B cell (primary cell): Measurements from ENCODE around the gene TWF2. TPM values are rescaled to one million over a fixed set of nuclear protein-coding genes. Genes with fewer than 3 reads are reported as not detected.
"Not testable (repeated sequence)": the region's sequence is repeated elsewhere in the genome, so short reads cannot be mapped to it uniquely, and the experiment has no call there.

Source experiments
- ATAC-seq: fragments of 200-7000 bp; cut with Tn5 transposase; one replicate; pipeline ENCODE4 v1.10.0; 2021; ENCODE audit warnings: low read depth, mild to moderate bottlenecking, moderate number of reproducible peaks, moderate library complexity
- CTCF ChIA-PET: fragments of 350-600 bp; sonication (Branson Sonifier 250); formaldehyde crosslinking; loops from one replicate; lab custom pipeline; 2021; ENCODE audit warnings: antibody characterized with exemption, inconsistent platforms; lab: Charles Lee
- POLR2A ChIA-PET: fragments of 350-600 bp; sonication (Branson Sonifier 250); formaldehyde crosslinking; loops from one replicate; lab custom pipeline; 2021; ENCODE audit warnings: antibody characterized with exemption; lab: Charles Lee
- DNase-seq: peaks from one replicate; pipeline ENCODE4 v3.0.0; 2013
- H2AFZ ChIP-seq: 2 replicates; pipeline ENCODE4 v1.6.1; 2012; ENCODE audit warnings: mild to moderate bottlenecking, low read depth, low read length; ENCODE audit not compliant: insufficient read depth, poor library complexity, severe bottlenecking
- H3K27ac ChIP-seq, 2 donors: 1 replicate in 1 of 2; 2 replicates in 1 of 2; pipeline ENCODE4 v1.5.1; 2012 to 2013; ENCODE audit warnings: low read length in 2 of 2, mild to moderate bottlenecking in 2 of 2, moderate library complexity in 1 of 2
- H3K27me3 ChIP-seq, 4 experiments: fragments of 200-600 bp in 1 of 4; sonication (generic) in 1 of 4; replicated peaks in 1 of 4; 1 replicate in 2 of 4; 2 replicates in 2 of 4; pipeline versions ENCODE4 v1.6.1 to v1.7.0; 2013 to 2016; ENCODE audit warnings: low read length in 3 of 4, mild to moderate bottlenecking in 2 of 4, mixed read lengths in 1 of 4, moderate library complexity in 1 of 4; ENCODE audit not compliant: insufficient read depth in 4 of 4, control insufficient read depth in 3 of 4; ENCODE audit errors: control extremely low read depth in 1 of 4
- H3K36me3 ChIP-seq, 2 experiments: replicated peaks in 1 of 2; 1 replicate in 1 of 2; 2 replicates in 1 of 2; pipeline versions ENCODE4 v1.6.1 to v1.7.1; 2013; ENCODE audit warnings: low read length in 1 of 2; ENCODE audit not compliant: insufficient read depth in 2 of 2, control insufficient read depth in 1 of 2; ENCODE audit errors: control extremely low read depth in 1 of 2, extremely low read depth in 1 of 2
- H3K4me1 ChIP-seq, 2 donors: fragments of 200-600 bp in 1 of 2; sonication (generic) in 1 of 2; 1 replicate in 1 of 2; 2 replicates in 1 of 2; pipeline versions ENCODE4 v1.5.1 to v1.6.1; 2013 to 2017; ENCODE audit warnings: low read length in 2 of 2; ENCODE audit not compliant: control insufficient read depth in 2 of 2, insufficient read depth in 2 of 2
- H3K4me2 ChIP-seq: replicated peaks from 2 replicates; pipeline ENCODE3; 2012; ENCODE audit warnings: mild to moderate bottlenecking, low read depth, low read length; ENCODE audit not compliant: poor library complexity, severe bottlenecking
- H3K4me3 ChIP-seq, 5 experiments: fragments of 200-600 bp in 1 of 5; sonication (generic) in 1 of 5; 1 replicate in 3 of 5; 2 replicates in 2 of 5; pipeline versions ENCODE4 v1.5.1 to v1.7.0; 2011 to 2016; ENCODE audit warnings: low read length in 4 of 5, mild to moderate bottlenecking in 4 of 5, low read depth in 2 of 5, control low read depth in 1 of 5, moderate library complexity in 1 of 5; ENCODE audit not compliant: insufficient read depth in 1 of 5; ENCODE audit errors: control extremely low read depth in 1 of 5, extremely low read depth in 1 of 5
- H3K79me2 ChIP-seq: fragments of 200-600 bp; sonication (generic); one replicate; pipeline ENCODE4 v1.6.0; 2016; ENCODE audit warnings: low read length; ENCODE audit not compliant: control insufficient read depth, insufficient read depth
- H3K9ac ChIP-seq: fragments of 200-600 bp; sonication (generic); 2 replicates; pipeline ENCODE4 v1.6.1; 2017; ENCODE audit warnings: mild to moderate bottlenecking, low read length, moderate library complexity
- H3K9me3 ChIP-seq, 3 donors: one replicate each; pipeline versions ENCODE4 v1.6.1 to v1.7.1; 2013; ENCODE audit warnings: low read length in 2 of 3; ENCODE audit not compliant: control insufficient read depth in 2 of 3, insufficient read depth in 1 of 3; ENCODE audit errors: control extremely low read depth in 1 of 3
- H4K20me1 ChIP-seq: 2 replicates; pipeline ENCODE4 v1.6.0; 2012; ENCODE audit warnings: mild to moderate bottlenecking, low read length; ENCODE audit not compliant: insufficient read depth, control insufficient read depth, poor library complexity, severe bottlenecking
- H3K27ac Mint-ChIP-seq: one replicate; pipeline ENCODE4 v1.8.0; 2021; ENCODE audit warnings: mixed read lengths
- H3K27me3 Mint-ChIP-seq: one replicate; pipeline ENCODE4 v1.8.0; 2021; ENCODE audit warnings: mixed read lengths
- H3K4me1 Mint-ChIP-seq: one replicate; pipeline ENCODE4 v1.8.0; 2021; ENCODE audit warnings: mixed read lengths
- H3K4me3 Mint-ChIP-seq: one replicate; pipeline ENCODE4 v1.8.0; 2021; ENCODE audit warnings: mixed read lengths
- H3K9me3 Mint-ChIP-seq: one replicate; pipeline ENCODE4 v1.8.0; 2022; ENCODE audit warnings: mixed read lengths; ENCODE audit not compliant: insufficient read depth
- EZH2 ChIP-seq: IDR thresholded peaks from 2 replicates; pipeline ENCODE4 v1.6.1; 2012; ENCODE audit warnings: borderline replicate concordance, low read depth, mild to moderate bottlenecking, moderate library complexity, low read length; ENCODE audit not compliant: insufficient read depth, poor library complexity, severe bottlenecking
- WGBS: methylation state at CpG from one replicate; pipeline ENCODE4 v1.1.5; 2013; ENCODE audit warnings: missing lambda C conversion rate; ENCODE audit not compliant: insufficient coverage; 5-methylcytosine and 5-hydroxymethylcytosine counted together
- intact Hi-C: fragments of 100-400 bp; cut with micrococcal nuclease; formaldehyde crosslinking; loops from one replicate; pipeline ENCODE4 v1.10.0; 2022
- polyA plus RNA-seq: library from polyadenylated mRNA; depleted of rRNA; stranded (reverse); fragments of >200 nt; gene quantifications from 2 replicates; pipeline ENCODE4 v1.2.3, GENCODE V29; 2012
- total RNA-seq, 2 donors: library from RNA; stranded (reverse); fragments of 120-200 nt in 1 of 2; gene quantifications; 1 replicate in 1 of 2; 2 replicates in 1 of 2; pipeline versions ENCODE4 v1.2.3 to v1.2.4, GENCODE V29; 2013 to 2022
- TF ChIP-seq, protein P1 (sequence below): fragments of 200-600 bp; IDR thresholded peaks from one replicate; pipeline ENCODE4 v1.8.0; 2022; ENCODE audit warnings: antibody characterized with exemption, mild to moderate bottlenecking

TWF2 gene
- total and polyA plus RNA-seq, 2 donors (not counting 1 experiment from before 2014, with no cell fraction given), result 60.3 to 88.2 TPM

GRCh38 chr3:52277071-52277964 is 38.4 kb upstream of the TWF2 start:
- DNase-seq, result peak; percentile 68
- peak overlapping the region; percentile 96 for H3K27ac Mint-ChIP-seq

GRCh38 chr3:52274781-52275180 is 35.8 kb upstream of the TWF2 start:
- peaks cover 68% of the 10 kb centered on the region for H4K20me1 ChIP-seq
- WGBS, result 97% methylated on average over 14 of the region's 18 CpGs
- H3K27me3 Mint-ChIP-seq, H3K9ac ChIP-seq, H3K4me2 ChIP-seq, H2AFZ ChIP-seq, ATAC-seq, H3K27me3 ChIP-seq, H3K9me3 Mint-ChIP-seq, POLR2A ChIA-PET, CTCF ChIA-PET, DNase-seq, H3K4me3 ChIP-seq, H3K9me3 ChIP-seq: not testable (repeated sequence)
- H3K27ac ChIP-seq, result peak overlapping the region in 1 of 2 donors; percentile 45
- peak overlapping the region; percentile 49 for H3K4me3 Mint-ChIP-seq
- peaks cover 0 to 30% of the 10 kb centered on the region in 2 experiments for H3K36me3 ChIP-seq
- intact Hi-C loops, result loop anchor here (5.0 kb wide), 3 partner anchors 38 to 277 kb away; partner anchors contain the start of genes RPL29 and UQCC5
- peaks cover 74% of the 10 kb centered on the region for H3K4me1 Mint-ChIP-seq
- peaks cover 59 to 71% of the 10 kb centered on the region in 2 donors for H3K4me1 ChIP-seq
- peak overlapping the region; percentile 41 for H3K27ac Mint-ChIP-seq
- peaks cover 95% of the 10 kb centered on the region for H3K79me2 ChIP-seq

More at GRCh38 chr3:52277071-52277964, 38.4 kb upstream of the TWF2 start:
- intact Hi-C loops, result loop anchor here (5.0 kb wide), 3 partner anchors 35 to 280 kb away; partner anchors contain the start of genes RPL29 and UQCC5
- no peak for TF ChIP-seq EZH2
- TF ChIP-seq, protein P1, sequence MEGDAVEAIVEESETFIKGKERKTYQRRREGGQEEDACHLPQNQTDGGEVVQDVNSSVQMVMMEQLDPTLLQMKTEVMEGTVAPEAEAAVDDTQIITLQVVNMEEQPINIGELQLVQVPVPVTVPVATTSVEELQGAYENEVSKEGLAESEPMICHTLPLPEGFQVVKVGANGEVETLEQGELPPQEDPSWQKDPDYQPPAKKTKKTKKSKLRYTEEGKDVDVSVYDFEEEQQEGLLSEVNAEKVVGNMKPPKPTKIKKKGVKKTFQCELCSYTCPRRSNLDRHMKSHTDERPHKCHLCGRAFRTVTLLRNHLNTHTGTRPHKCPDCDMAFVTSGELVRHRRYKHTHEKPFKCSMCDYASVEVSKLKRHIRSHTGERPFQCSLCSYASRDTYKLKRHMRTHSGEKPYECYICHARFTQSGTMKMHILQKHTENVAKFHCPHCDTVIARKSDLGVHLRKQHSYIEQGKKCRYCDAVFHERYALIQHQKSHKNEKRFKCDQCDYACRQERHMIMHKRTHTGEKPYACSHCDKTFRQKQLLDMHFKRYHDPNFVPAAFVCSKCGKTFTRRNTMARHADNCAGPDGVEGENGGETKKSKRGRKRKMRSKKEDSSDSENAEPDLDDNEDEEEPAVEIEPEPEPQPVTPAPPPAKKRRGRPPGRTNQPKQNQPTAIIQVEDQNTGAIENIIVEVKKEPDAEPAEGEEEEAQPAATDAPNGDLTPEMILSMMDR, result no peak
- peak overlapping the region; percentile 95 for H3K4me3 Mint-ChIP-seq
- peaks cover 0 to 22% of the 10 kb centered on the region in 2 experiments for H3K36me3 ChIP-seq
- peak overlapping the region; percentile 80 for H3K9ac ChIP-seq
- peaks cover 56% of the 10 kb centered on the region for H3K4me1 Mint-ChIP-seq
- H3K27ac ChIP-seq, result peak overlapping the region; percentile 83 to 87
- H3K4me3 ChIP-seq, result peak overlapping the region; percentile 67 to 94 (median 77)
- H3K27me3 ChIP-seq, result no peaks in the 10 kb centered on the region
- POLR2A ChIA-PET, result interaction anchor here (0.6 to 5.0 kb wide), 16 partner anchors 11 to 281 kb away, joined by 3 to 52 read pairs (median 4); partner anchors contain the start of genes GLYCTK, RPL29, TLR9 and TWF2
- peaks cover 76% of the 10 kb centered on the region for H3K79me2 ChIP-seq
- H3K9me3 ChIP-seq, result no peaks in the 10 kb centered on the region
- H3K4me2 ChIP-seq, result peak overlapping the region; percentile 79
- WGBS, result under 1% methylated on average over 22 of the region's 28 CpGs
- peaks cover 39 to 55% of the 10 kb centered on the region in 2 donors for H3K4me1 ChIP-seq
- peak; percentile 12 for ATAC-seq
- H3K27me3 Mint-ChIP-seq, result no peaks in the 10 kb centered on the region
- no peaks in the 10 kb centered on the region for H3K9me3 Mint-ChIP-seq
- H2AFZ ChIP-seq, result peak overlapping the region; percentile 3
- CTCF ChIA-PET, result interaction anchor here (0.6 to 17.5 kb wide), 15 partner anchors 9 to 62 kb away, joined by 3 to 265 read pairs (median 6); partner anchors contain the start of genes GLYCTK, PPM1M, TLR9 and TWF2
- H4K20me1 ChIP-seq, result peaks cover 43% of the 10 kb centered on the region
